ENCODE results near the gene PLCG2. TPM values are rescaled to one million over a fixed set of nuclear protein-coding genes. Genes with fewer than 3 reads are reported as not detected.

PLCG2 gene
- polyA plus RNA-seq, 3 donors, result 19.5 to 47.4 (median 35.5) TPM

DNA sequence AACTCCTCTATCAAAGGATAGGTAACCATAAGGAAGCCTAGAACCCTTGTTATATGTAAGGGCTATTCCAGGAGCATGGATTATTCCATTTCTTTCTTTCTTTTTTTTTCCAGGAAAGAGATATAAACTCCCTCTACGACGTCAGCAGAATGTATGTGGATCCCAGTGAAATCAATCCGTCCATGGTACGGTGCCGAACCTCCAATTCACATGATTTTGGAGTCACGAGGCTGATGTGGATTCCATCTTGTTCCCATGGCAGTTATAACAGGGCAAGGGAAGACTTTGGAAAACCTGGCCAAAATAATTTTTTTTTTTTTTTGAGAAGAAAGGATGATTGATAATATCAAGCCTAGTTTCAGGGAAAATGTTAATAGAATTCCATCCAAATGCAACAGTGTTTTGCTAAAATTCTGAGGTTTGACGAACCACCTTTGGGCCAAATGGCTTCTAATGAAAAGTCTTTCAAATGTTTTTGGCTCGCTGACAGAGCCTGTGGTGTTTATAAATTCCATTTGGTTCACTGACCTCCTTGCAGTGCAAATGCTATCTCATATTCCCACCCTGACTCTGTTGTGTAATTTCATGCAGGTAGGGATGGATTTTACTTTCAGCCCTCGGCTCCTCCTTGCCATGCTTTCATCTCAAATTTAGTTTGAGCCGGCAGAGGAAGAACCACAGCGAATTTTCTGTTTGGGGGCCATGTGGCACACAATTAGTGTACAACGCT, 142.2 kb downstream of the PLCG2 start:
- H3K4me3 ChIP-seq (replicated peaks in 1 of 3; ENCODE audit: low read depth in 2 of 3, low read length in 3 of 3), result no peak overlapping the region
- no peaks in the 10 kb centered on the region for H3K9me3 ChIP-seq (replicated peaks in 1 of 2; ENCODE audit: control insufficient read depth in 1 of 2, insufficient read depth in 1 of 2, low read length in 2 of 2)
- no peak overlapping the region for H3K27ac ChIP-seq (ENCODE audit: low read depth in 1 of 2, low read length in 2 of 2)
- Mint-ChIP-seq H3K4me3 (no peak overlapping the region), H3K27ac (no peak overlapping the region), H3K36me3 (peaks cover 92 to 99% of the 10 kb centered on the region in 2 donors), H3K4me1 (no peaks in the 10 kb centered on the region), H3K9me3 (peaks cover 0 to 2% (median 0%) of the 10 kb centered on the region in 7 donors), H3K27me3 (ENCODE audit: low read depth in 3 of 3) (peaks cover 0 to 2% (median 0%) of the 10 kb centered on the region in 3 donors)
- no peaks in the 10 kb centered on the region for H4K20me1 ChIP-seq (ENCODE audit: insufficient read depth, low read length)
- H3K9ac ChIP-seq (ENCODE audit: insufficient read depth, low read length, poor library complexity, severe bottlenecking), result no peak overlapping the region
- WGBS (ENCODE audit: insufficient coverage), result 95% methylated on average over 5 of the region's 12 CpGs
- intact Hi-C loops (cut with micrococcal nuclease), result no loop called here
- no peak for DNase-seq
- H2AFZ ChIP-seq (ENCODE audit: insufficient read depth, low read depth, low read length, poor library complexity, severe bottlenecking), result no peak overlapping the region
- no peaks in the 10 kb centered on the region for H3K27me3 ChIP-seq (ENCODE audit: control insufficient read depth in 2 of 2, insufficient read depth in 2 of 2, low read length in 2 of 2)
- H3K4me2 ChIP-seq (replicated peaks; ENCODE audit: extremely low read depth, low read length, poor library complexity, severe bottlenecking), result no peak overlapping the region
- TF ChIP-seq, protein P1, sequence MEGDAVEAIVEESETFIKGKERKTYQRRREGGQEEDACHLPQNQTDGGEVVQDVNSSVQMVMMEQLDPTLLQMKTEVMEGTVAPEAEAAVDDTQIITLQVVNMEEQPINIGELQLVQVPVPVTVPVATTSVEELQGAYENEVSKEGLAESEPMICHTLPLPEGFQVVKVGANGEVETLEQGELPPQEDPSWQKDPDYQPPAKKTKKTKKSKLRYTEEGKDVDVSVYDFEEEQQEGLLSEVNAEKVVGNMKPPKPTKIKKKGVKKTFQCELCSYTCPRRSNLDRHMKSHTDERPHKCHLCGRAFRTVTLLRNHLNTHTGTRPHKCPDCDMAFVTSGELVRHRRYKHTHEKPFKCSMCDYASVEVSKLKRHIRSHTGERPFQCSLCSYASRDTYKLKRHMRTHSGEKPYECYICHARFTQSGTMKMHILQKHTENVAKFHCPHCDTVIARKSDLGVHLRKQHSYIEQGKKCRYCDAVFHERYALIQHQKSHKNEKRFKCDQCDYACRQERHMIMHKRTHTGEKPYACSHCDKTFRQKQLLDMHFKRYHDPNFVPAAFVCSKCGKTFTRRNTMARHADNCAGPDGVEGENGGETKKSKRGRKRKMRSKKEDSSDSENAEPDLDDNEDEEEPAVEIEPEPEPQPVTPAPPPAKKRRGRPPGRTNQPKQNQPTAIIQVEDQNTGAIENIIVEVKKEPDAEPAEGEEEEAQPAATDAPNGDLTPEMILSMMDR (IDR thresholded peaks at IDR 0.05), result no peak
- no peaks in the 10 kb centered on the region for H3K79me2 ChIP-seq (ENCODE audit: insufficient read depth, low read length)
- no peaks in the 10 kb centered on the region for H3K4me1 ChIP-seq (ENCODE audit: control insufficient read depth in 1 of 2, insufficient read depth in 2 of 2, low read length in 2 of 2)
- peaks cover 77 to 99% of the 10 kb centered on the region in 2 donors for H3K36me3 ChIP-seq (replicated peaks in 1 of 2; ENCODE audit: control insufficient read depth in 1 of 2, insufficient read depth in 2 of 2, low read length in 2 of 2)

DNA sequence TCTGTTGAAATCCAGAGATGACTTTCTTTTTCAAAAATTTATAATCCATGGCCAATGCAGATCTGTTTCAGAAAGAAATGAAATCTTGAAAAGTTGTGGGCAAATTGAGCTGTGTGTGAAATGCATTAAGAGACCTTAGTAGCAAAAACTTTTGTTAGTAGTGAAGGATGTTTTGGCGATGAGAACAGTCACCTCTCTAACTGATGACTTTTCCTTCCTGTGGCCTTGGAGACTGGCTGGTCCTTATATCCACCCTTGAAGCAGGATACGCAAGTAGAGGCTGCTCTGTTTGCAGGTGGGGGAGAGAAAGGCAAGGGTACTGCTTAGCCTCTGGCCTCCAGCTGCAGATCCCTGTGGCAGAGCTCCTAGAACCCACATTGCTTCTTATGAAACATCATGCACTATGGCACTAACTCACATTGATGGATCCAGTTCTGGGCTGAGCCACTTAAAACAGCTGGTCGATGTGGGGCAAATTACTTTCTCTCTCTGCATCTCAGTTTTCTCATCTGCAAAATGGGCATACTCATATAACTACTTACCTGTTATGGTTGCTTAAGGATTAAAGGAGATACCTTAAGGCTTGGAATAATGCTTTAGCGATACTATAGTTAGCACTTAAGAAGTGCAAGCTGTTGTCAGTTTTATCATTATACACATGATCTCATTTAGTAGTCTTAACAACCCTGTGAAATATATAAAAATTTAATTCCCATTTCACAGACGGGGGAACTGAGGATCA, 142.9 kb downstream of the PLCG2 start:
- whole genome bisulfite sequencing (ENCODE audit: insufficient coverage), result 100% methylated on average over 1 of the region's 5 CpGs
- TF ChIP-seq, protein P1 (IDR thresholded peaks at IDR 0.05), result no peak
- no peak for DNase-seq
- Histone ChIP-seq H3K4me3 (replicated peaks in 1 of 3; ENCODE audit: low read depth in 2 of 3, low read length in 3 of 3) (no peak overlapping the region), H3K36me3 (replicated peaks in 1 of 2; ENCODE audit: control insufficient read depth in 1 of 2, insufficient read depth in 2 of 2, low read length in 2 of 2) (peaks cover 84 to 99% of the 10 kb centered on the region in 2 donors), H3K79me2 (ENCODE audit: insufficient read depth, low read length) (no peaks in the 10 kb centered on the region), H3K27me3 (ENCODE audit: control insufficient read depth in 2 of 2, insufficient read depth in 2 of 2, low read length in 2 of 2) (no peaks in the 10 kb centered on the region), H3K27ac (ENCODE audit: low read depth in 1 of 2, low read length in 2 of 2) (no peak overlapping the region), H3K9ac (ENCODE audit: insufficient read depth, low read length, poor library complexity, severe bottlenecking) (no peak overlapping the region), H3K4me1 (ENCODE audit: control insufficient read depth in 1 of 2, insufficient read depth in 2 of 2, low read length in 2 of 2) (no peaks in the 10 kb centered on the region), H3K4me2 (replicated peaks; ENCODE audit: extremely low read depth, low read length, poor library complexity, severe bottlenecking) (no peak overlapping the region), H2AFZ (ENCODE audit: insufficient read depth, low read depth, low read length, poor library complexity, severe bottlenecking) (no peak overlapping the region), H3K9me3 (replicated peaks in 1 of 2; ENCODE audit: control insufficient read depth in 1 of 2, insufficient read depth in 1 of 2, low read length in 2 of 2) (no peaks in the 10 kb centered on the region), H4K20me1 (ENCODE audit: insufficient read depth, low read length) (no peaks in the 10 kb centered on the region)
- H3K36me3 Mint-ChIP-seq, result peaks cover 94 to 99% of the 10 kb centered on the region in 2 donors
- H3K4me3 Mint-ChIP-seq, result no peak overlapping the region
- no peak overlapping the region for H3K27ac Mint-ChIP-seq
- peaks cover 0 to 2% (median 0%) of the 10 kb centered on the region in 7 donors for H3K9me3 Mint-ChIP-seq
- peaks cover 0 to 2% (median 0%) of the 10 kb centered on the region in 3 donors for H3K27me3 Mint-ChIP-seq (ENCODE audit: low read depth in 3 of 3)
- H3K4me1 Mint-ChIP-seq, result no peaks in the 10 kb centered on the region
- intact Hi-C loops (cut with micrococcal nuclease), result no loop called here

All from CD14-positive monocyte (primary cell).